ENCODE measurements around the gene PLPP1. TPM values are rescaled to one million over a fixed set of nuclear protein-coding genes. Genes with fewer than 3 reads are reported as not detected.

PLPP1 gene
- total and polyA plus RNA-seq, 2 of the 8 experiments (the other 6 are each of a cell fraction or from before 2014, with no cell fraction given) = 43.7 to 91.3 TPM

DNA sequence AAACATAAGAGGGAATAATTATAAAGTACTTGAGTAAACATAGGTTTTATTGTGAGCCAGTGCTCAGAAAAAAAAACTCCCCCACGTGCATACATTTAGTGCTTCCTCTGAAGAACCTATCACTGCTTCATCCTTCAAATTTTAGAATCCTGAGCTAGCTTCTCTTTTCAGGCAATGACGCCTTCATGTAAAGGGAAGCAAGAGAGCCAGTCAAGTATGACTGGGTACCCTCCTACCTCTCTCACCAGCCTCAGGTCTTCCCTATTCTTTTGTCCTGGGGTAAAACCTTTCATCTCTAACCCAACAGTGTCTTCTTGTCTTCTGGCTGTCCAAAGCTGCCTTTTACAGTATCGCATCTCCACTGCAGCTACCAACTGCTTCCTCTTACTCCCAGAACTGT, 32.0 kb downstream of the PLPP1 start (continued):
- TF ChIP-seq CHD7 (IDR thresholded peaks at IDR 0.05; ENCODE audit: insufficient replicate concordance, low read length) (no peak), KDM5A (IDR thresholded peaks at IDR 0.05; ENCODE audit: low read length) (no peak), TEAD4 (IDR thresholded peaks at IDR 0.05; ENCODE audit: low read depth, low read length) (no peak)

All from H1 (cell line).